ENCODE data around the gene GRPEL1.
"Not testable (repeated sequence)": the region's sequence is repeated elsewhere in the genome, so short reads cannot be mapped to it uniquely, and the experiment has no call there.

GRPEL1 gene

GRCh38 chr4:7067452-7068278 is at the start of gene GRPEL1:
Gene GRPEL1 (minus strand): TSS chr4:7068064. CDS start chr4:7068032, 32 bp downstream.
- DNase-seq, result peak; percentile 99 to 100

- DNase-seq, result no peak
Measured at GRCh38 chr4:7116705-7117104, 48.8 kb upstream of the GRPEL1 start.

GRCh38 chr4:7115557-7116340 is 47.9 kb upstream of the GRPEL1 start:
- DNase-seq, result no peak

DNA sequence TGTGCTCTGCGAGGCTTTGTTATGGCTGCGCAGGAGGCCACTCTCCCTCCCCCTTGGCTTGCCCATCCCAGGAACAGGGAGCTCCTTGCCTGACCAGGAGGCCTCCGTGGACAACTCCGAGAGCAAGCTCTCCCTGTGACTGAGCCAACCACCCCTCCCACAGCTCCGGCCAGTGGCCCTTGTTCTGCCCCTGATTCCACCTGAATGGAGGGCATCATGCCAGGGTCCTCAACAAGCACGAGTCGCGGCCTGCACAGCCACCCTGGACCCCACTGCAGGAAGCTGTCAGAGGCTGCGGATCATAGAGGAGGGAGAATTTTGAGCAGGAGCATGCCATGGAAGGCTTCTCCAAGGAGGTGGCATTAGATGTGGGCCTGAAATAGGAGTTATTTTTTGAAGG is 44.8 kb upstream of the GRPEL1 start:
- DNase-seq, result no peak

- DNase-seq, result no peak
Measured at GRCh38 chr4:7111441-7111840, 43.6 kb upstream of the GRPEL1 start.

DNA sequence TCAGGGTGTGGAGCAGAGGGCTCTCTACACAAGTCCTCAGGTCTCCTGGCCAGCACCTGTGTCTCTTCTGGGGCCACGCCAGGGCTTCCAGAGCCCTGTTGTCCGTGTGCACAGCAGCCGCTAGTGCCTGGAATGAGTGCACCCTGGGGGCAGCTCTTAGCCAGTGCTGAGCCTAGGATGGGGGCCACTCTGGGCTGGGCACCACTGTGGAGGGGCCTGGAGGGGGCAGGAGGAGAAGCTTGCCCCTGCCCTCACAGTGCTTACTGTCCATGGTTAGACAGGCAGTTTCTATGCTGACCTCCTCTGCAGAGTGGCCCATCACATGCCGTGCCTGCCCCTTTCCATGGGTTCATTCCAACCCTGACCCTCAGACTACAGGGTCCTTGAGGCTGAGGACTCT is 42.7 kb upstream of the GRPEL1 start:
- DNase-seq, result no peak

- no peak for DNase-seq
Measured at GRCh38 chr4:7109169-7109568, 41.3 kb upstream of the GRPEL1 start.

GRCh38 chr4:7108660-7109059 is 40.8 kb upstream of the GRPEL1 start:
- no peak for DNase-seq

DNA sequence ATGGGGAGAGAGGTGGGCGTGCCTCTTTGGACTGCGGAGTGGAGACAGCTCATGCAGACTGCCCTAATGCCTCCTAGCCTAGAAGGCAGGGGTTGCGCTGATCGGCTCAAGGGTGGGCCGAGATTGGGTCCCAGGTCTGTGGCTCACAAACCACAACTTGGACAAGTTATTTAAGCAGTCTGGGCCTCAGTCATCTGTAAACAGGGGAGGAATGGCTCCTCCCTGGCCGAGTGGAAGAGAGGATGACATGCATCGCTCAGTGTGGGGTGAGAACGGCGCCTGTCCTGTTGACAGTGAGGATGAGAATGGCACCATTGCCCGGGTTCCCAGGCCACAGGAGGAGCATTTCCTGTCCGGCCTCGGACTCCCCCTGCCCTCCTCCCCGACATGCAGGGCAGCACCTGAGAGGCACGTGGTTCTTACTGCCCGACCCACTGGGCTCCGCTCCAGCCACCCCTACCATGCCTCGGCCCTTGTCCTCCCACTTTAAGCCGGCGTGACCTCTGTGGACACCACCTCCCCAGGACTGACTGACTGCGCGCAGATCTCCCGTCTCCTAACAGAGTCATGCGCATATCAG is 40.3 kb upstream of the GRPEL1 start:
- DNase-seq, result no peak

- no peak for DNase-seq
Measured at GRCh38 chr4:7107166-7107905, 39.5 kb upstream of the GRPEL1 start.

DNA sequence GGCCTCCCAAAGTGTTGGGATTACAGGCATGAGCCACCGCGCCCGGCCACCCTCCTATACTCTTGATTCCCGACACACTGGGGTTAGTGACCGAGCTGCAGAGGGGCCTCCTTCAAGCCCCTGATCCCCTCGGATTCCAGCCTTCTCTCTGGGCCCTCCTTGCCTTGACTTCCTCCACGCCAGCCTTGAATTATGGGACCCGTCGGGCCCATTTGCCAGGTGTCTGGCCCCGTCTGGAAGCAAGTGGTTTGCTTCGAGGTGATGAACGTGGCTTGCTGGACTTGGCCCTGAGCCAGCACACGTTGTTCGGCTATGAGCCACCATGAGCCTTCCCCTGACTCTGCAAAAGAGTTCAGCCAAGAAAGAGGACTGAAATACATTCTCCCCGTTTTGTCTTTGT is 37.4 kb upstream of the GRPEL1 start:
- no peak for DNase-seq

- DNase-seq, result no peak
Measured at GRCh38 chr4:7104366-7105031, 36.6 kb upstream of the GRPEL1 start.

DNA sequence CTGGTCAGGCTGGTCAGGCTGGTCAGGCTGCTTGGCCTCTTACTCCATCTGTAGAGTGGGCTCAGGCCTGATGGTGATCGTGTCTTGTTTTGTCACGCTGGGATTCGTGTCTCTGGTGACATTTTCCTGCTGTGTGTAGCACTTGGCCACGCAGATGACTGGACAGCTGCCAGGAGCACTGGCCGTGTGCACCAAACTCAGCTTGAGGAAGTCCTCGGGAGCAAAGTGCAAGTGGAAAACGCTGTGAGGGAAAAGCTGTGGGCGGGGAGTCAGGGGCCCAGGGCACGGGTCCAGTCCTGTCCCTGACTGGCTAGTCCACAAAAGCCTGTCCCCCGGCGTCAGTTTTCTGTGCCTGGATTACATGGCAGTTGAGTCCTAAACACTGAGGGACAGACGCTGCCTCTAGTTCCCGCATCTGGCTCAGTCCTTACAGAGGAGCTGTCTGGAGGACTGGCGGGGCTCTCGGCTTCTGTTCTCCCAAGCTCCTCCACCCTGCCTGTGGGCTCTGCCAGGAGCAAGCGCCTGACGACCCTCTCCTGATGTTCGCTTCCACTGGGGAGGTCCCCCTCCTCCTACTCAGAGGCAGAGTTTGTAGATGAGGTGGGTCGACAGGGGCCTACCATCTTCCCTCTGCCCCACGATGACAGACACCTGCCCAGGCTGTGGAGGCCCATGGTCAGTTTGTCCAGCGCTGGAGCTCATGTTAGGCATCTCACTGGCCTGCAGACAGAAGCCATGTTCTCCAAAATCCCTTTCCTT is 35.9 kb upstream of the GRPEL1 start:
- DNase-seq, result no peak

DNA sequence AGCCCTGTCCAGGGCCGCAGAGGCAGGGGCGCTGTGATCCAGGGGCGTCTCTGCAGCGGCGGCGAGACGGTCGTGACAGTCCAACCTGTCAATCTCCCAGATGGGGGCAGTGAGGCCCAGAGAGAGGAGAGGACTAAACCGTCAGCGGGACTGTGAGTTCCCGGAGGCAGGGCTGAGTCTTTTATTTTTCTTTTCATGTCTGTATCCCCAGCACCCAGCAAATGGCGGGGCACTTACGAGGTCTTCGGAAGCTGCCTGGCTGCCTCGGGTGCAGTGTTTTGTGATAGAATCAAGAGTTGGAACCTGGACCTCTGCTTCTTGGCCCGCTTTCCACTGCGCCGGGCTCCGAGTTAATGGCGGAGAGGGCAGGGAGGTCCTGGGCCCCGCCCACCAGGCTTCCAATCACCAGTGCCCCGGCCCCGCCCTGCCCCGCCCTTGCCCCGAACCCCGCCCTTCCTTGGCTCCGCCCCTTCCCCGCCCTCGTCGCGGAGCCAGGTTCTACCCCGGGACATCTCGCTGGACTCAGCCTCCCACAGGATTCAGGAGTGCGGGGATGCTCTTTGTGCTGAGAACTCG is 35.3 kb upstream of the GRPEL1 start:
- DNase-seq, result peak in 1 of 2 experiments; percentile 28

- DNase-seq, result not testable (repeated sequence)
Measured at GRCh38 chr4:7102516-7102909, 34.6 kb upstream of the GRPEL1 start.

GRCh38 chr4:7101692-7102515 is 34.0 kb upstream of the GRPEL1 start:
- DNase-seq, result peak in 1 of 2 experiments; percentile 51

- no peak for DNase-seq
Measured at GRCh38 chr4:7096236-7096635, 28.4 kb upstream of the GRPEL1 start.

- no peak for DNase-seq
Measured at GRCh38 chr4:7095611-7096155, 27.8 kb upstream of the GRPEL1 start.

DNA sequence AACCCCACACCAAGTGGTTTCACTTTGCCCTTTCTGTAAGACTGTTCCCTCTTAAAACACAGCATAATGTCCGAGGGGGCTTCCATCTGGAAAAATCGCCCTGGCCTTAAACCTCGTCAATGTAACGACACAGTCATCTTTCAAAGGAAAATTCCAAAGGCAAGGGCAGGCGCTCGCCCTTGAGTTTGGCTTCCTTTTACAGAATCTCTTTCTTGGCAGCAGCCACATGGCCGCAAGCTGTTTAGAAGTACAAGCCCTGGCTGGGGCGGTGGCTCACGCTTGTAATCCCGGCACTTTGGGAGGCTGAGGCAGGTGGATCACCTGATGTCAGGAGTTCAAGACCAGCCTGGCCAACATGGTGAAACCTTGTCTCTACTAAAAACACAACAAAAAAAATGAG is 27.1 kb upstream of the GRPEL1 start:
- no peak for DNase-seq

DNA sequence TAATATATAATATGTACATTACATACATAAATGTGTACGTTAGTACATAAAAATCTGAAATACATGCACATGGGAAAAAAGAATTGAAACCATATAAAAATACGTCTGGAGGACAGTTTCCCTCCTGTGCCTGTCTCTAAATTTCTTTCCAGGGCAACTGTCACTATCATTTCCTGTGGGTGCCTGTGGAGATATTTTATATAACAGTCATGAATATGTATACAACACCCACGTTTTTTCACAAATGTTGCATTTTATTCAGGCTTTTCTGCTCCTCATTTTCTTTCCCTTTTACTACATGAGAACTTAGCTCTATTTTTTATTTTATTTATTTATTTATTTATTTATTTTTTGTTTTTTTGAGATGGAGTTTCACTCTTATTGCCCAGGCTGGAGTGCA is 24.2 kb upstream of the GRPEL1 start:
- DNase-seq, result no peak
